Omental fat pad (tissue), 4 donors: Measurements from ENCODE around the gene POU2F3. TPM values are rescaled to one million over a fixed set of nuclear protein-coding genes. Genes with fewer than 3 reads are reported as not detected.

Experiments
- ATAC-seq: fragments of 150-250 bp; one replicate; pipeline ENCODE4 v1.9.1; 2016; ENCODE audit warnings: mild to moderate bottlenecking, moderate library complexity; ENCODE audit not compliant: low FRiP score
- DNase-seq: peaks from one replicate; pipeline ENCODE4 v3.0.0-alpha.2; 2019; ENCODE audit warnings: low spot score
- CTCF ChIP-seq, 3 donors: fragments of 450-650 bp; IDR thresholded peaks; one replicate each; pipeline ENCODE4 v1.5.1; 2016 to 2017; ENCODE audit warnings: antibody characterized with exemption in 3 of 3, mild to moderate bottlenecking in 3 of 3, moderate library complexity in 2 of 3
- total RNA-seq, 4 donors: library from RNA; depleted of rRNA; stranded (reverse); fragments of >200 nt; gene quantifications; one replicate each; pipeline ENCODE4 v1.1.0, GENCODE V29; 2016

Gene POU2F3
- total RNA-seq = under 1 TPM in 2 of 4 donors, not detected in 2; 0.19 to 0.24 TPM

GRCh38 chr11:120239713-120240640, at the start of gene POU2F3:
POU2F3 (plus strand) TSS chr11:120240140; CDS start chr11:120240344, 204 bp downstream.
- TF ChIP-seq CTCF (IDR thresholded peaks at IDR 0.05) = no peak
- ATAC-seq (no peak), DNase-seq (no peak)

GRCh38 chr11:120191058-120191457, 48.9 kb upstream of the POU2F3 start:
- no peak for DNase-seq
- no peak for ATAC-seq
- no peak for TF ChIP-seq CTCF (IDR thresholded peaks at IDR 0.05)

GRCh38 chr11:120192831-120193625, 46.9 kb upstream of the POU2F3 start:
- no peak for ATAC-seq
- no peak for TF ChIP-seq CTCF (IDR thresholded peaks at IDR 0.05)
- DNase-seq = no peak

- TF ChIP-seq CTCF (IDR thresholded peaks at IDR 0.05) = no peak
- DNase-seq = no peak
- no peak for ATAC-seq
Measured at GRCh38 chr11:120194166-120194565, 45.8 kb upstream of the POU2F3 start.

GRCh38 chr11:120195601-120196320, 44.2 kb upstream of the POU2F3 start:
- DNase-seq (no peak), ATAC-seq (no peak)
- no peak for TF ChIP-seq CTCF (IDR thresholded peaks at IDR 0.05)

GRCh38 chr11:120196826-120197225, 43.1 kb upstream of the POU2F3 start:
- no peak for ATAC-seq
- no peak for DNase-seq
- no peak for TF ChIP-seq CTCF (IDR thresholded peaks at IDR 0.05)
